GM23248 (cell line): ENCODE measurements around the gene FILIP1L.

Experiments
- EZH2 ChIP-seq: fragments of 200-600 bp; sonication (generic); IDR thresholded peaks from 2 replicates; pipeline ENCODE4 v1.6.1; 2018; ENCODE audit warnings: antibody characterized with exemption, mild to moderate bottlenecking; ENCODE audit not compliant: insufficient read depth, poor library complexity, severe bottlenecking
- EZH2phosphoT487 ChIP-seq: fragments of 200-600 bp; sonication (generic); IDR thresholded peaks from 2 replicates; pipeline ENCODE4 v1.6.1; 2018; ENCODE audit warnings: antibody characterized with exemption, moderate library complexity, mild to moderate bottlenecking, low read depth; ENCODE audit not compliant: insufficient read depth

DNA sequence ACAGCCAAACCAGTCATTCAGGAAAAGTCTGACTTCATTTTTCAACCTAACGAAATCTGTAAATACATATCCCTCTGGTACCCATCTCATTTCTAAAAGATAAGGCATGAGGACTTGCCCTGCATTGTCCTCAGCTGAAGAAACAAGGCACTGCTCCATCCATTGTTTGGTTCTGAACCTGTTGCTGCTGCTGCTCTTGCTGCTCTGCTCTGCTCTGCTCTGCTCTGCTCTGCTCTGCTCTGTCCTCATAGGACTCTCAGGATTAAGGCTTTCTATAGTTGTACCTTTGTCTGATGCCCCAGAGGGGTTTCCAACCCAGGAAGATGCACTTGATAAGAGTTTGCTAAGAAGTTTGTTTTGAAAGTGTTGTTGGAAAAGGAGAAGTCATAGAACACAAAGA, 258.4 kb downstream of the FILIP1L start:
- TF ChIP-seq EZH2: no peak
- TF ChIP-seq EZH2phosphoT487: no peak
